Amniotic epithelial cell (primary cell): ENCODE results near the gene SFI1.
"Not testable (repeated sequence)": the region's sequence is repeated elsewhere in the genome, so short reads cannot be mapped to it uniquely, and the experiment has no call there.

Source experiments
- DNase-seq: peaks from one replicate; pipeline ENCODE4 v3.0.0-alpha.2; 2010; ENCODE audit warnings: low read depth

Gene SFI1

GRCh38 chr22:31550871-31551370 lies 54.6 kb downstream of the SFI1 start:
- DNase-seq: peak; percentile 85

DNA sequence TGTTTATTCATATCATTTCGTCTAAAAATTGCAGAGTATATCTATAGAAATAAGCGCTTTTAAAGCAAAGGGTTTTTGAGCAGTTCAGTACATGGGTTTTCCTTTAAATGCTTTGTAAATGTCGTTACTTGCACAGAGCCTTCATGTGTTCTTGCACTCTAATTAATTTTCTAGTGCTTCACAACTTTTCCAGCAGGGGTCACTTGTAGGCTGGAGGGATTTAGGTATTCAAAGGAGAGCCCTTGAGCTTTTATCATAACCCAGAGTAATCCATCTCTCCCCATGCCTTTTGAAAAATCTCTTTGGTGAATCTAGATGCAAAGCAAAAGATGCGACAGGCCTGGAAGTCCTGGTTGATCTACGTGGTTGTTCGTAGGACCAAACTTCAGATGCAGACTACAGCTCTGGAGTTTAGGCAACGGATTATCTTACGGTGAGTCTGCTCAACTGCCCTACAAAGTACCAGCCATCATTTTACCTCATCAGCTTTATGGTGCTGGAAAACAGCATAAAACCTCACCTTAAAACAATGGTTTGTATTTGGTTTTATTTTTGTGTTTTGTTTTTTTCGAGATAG lies 60.4 kb downstream of the SFI1 start:
- peak; percentile 53 for DNase-seq

DNA sequence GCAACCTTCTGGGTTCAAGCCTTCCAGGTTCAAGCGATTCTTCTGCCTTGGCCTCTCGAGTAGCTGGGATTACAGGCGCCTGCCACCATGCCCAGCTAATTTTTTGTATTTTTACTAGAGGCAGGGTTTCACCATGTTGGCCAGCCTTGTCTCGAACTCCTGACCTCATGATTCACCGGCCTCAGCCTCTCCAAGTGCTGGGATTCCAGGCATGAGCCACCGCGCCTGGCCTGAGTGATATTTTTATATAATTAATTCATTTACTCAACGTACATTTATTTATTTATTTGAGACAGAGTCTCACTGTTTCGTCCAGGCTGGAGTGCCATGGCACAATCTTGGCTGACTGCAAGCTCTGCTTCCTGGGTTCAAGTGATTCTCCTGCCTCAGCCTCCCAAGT lies 62.2 kb downstream of the SFI1 start:
- peak; percentile 48 for DNase-seq

- peak; percentile 85 for DNase-seq
These were observed 65.0 kb downstream of the SFI1 start for GRCh38 chr22:31561238-31561887.

GRCh38 chr22:31561970-31562369 lies 65.6 kb downstream of the SFI1 start:
- DNase-seq: no peak

GRCh38 chr22:31566484-31566883 lies 70.1 kb downstream of the SFI1 start:
- peak; percentile 71 for DNase-seq

- DNase-seq: no peak
These were observed 70.9 kb downstream of the SFI1 start for GRCh38 chr22:31567196-31567595.

DNA sequence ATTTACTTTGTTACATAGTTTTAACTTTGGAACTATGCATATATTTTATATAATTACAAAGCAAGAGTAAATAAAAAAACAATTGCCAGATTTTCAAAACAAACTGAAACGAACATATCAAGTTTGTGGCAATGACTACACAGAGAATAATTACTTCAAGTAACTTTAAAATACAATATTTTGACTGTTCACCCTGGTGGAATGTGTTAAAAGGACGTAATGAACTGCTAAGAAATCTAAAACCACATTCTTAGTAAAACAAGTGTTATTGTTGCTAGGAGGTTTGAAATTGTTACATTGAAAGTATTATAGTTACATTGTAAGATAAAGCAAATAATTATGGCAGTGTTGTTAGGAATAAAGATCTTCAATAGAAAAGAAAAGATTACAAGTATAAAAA lies 71.4 kb downstream of the SFI1 start:
- no peak for DNase-seq

DNA sequence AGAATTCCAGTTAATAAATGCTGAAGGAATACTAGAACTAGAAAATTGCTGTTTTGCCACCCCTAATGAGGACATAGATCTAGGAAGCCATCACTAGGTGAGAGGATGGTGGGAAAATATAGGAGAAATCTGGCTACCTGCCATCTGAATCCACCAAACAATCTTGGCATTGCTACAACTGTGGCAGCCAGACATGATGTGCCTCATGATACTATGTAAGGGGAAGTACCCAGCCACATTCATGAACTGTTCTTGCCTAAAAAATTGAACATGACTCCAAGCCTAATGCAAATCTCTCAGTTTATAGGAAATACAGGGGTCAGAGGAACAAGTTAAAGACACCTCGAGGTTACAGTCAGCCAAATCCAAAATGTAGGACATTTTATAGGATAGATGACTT lies 72.8 kb downstream of the SFI1 start:
- no peak for DNase-seq

DNA sequence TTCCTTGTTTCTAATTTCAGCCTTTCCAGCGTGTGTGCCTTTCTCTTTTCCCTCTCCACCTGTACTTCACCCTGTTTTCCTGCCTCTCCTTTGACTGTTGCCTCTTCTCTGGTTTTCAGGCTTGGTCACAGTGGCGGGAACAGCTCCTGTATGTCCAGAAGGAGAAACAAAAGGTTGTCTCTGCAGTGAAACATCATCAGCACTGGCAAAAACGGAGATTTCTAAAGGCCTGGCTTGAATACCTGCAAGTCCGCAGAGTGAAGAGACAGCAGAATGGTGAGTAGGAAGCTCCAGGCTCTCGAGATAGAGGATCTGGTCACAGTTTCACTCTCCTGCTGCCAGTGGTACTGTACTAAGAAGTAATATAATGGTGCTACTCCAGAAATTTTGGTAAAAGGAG lies 76.6 kb downstream of the SFI1 start:
- DNase-seq: no peak

GRCh38 chr22:31574055-31574670 lies 77.8 kb downstream of the SFI1 start:
- no peak for DNase-seq

DNA sequence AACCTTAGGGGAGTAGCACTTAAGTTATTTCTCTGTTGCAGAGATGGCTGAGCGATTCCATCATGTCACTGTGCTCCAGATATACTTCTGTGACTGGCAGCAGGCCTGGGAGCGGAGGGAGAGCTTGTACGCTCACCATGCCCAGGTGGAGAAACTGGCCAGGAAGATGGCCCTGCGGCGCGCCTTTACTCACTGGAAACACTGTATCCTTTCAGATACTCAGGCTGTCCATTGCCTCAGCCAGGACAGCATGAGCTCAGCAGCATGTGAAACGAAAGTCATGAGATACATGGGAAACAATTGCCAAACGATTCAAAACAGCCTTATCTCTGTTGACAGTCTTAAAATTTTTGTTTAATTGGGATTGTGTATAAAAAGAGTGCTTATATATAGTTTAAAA lies 78.9 kb downstream of the SFI1 start:
- no peak for DNase-seq

DNA sequence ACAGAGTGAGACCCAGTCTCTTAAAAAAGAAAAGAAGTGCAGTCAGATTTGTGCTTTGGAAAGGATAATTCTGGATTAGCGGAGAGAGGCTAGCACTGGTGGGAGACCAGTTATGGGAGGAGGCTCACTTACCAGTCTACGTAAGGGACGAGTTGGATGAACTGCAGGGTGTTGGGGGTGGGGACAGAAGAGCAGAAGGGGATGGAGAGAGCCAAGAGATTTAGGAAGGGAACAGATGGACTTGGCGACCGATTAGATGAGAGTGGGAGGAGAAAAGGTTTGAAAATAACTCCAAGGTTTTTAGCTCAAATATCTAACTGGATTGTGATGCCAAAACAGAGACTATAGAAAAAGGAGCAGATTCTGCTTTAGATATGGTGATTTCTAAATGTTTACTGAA lies 81.4 kb downstream of the SFI1 start:
- DNase-seq: no peak

- no peak for DNase-seq
These were observed 81.8 kb downstream of the SFI1 start for GRCh38 chr22:31578171-31578570.

DNA sequence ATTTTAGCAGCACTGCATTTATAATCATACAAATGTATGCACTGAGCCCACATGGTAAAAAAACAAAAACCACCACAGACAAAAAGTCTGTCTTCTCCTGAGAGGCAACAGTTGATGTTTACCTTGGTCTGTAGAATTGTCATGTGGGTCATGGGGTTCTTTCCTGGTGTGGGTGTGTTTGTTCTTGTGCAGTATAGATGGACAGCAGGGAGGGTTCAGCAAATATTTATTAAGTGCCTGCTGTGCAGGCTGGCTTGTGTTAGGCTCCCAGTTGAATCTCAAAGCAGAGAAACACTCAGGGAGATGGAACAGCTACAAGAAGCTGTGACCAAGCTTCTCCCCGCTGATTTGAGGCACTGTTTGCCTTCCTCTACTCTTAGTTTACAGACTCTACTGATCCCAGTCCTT lies 83.5 kb downstream of the SFI1 start:
- no peak for DNase-seq

DNA sequence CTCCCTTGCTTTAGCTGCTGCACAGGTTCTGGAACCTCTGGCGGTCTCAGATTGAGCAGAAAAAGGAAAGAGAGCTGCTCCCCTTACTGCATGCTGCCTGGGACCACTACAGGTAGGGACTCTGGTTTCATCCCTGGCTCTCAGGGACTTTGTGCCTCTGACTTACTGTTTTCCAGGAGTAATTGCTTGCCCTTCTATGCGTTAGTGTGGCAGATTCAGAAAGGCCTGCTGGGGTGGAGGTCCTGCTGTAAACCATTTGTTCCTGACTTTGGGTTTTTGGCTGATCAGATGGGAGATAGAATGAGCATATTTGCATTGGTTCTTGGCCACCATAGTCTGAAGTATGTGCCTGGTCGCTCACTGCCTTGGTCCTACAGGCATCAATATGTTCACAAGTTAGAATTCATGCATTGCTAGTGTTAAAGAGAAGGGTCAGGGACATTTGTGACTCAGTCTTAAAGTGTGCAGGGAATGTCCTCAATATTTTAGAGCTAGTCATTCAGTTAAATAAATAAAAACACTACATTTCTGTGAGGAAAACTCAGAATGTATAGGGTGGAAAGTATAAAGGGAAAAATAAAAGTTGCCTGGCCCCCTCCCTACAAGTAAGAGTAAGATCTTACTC lies 87.6 kb downstream of the SFI1 start:
- DNase-seq: no peak

GRCh38 chr22:31584804-31585160 lies 88.4 kb downstream of the SFI1 start:
- DNase-seq: no peak

- peak; percentile 93 for DNase-seq
These were observed 89.0 kb downstream of the SFI1 start for GRCh38 chr22:31585161-31585859.

DNA sequence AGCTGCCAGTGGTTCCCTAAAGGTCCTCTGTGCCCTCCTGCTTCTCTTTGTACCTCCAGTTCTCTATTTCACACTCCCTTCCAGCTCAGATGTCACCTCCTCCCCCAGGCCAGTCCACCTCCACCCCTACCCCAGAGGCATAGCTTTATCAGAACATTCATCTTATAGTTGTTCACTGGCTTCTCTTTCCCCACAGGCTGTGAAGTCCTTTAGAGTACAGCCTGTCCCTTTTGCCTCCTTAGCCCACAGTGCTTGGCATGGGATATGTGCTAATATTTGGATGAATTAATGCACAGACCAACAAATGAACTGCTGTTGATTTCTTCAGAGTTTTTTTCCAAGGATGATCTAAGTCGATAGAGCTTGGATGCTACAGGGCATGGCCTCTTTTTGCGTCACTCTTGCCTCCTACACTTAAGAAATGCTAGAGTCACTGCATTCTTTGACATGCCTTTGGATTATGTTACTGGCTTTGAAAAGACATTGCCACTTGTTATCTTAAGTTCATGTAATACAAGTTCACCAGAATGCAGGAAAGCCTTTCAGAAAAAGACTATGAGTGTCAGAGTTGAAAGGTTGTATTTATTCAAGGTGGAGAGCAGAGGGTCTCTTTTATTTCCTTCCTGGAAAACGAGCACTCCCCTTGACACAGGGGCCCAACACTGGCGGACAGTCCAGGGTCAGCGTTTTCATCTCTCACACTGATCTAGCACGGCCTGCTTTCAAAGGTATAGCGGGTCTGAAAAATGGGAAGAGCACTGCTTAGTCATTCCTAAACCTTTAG lies 90.0 kb downstream of the SFI1 start:
- DNase-seq: peak; percentile 99

- no peak for DNase-seq
These were observed 92.8 kb downstream of the SFI1 start for GRCh38 chr22:31588970-31589675.

- not testable (repeated sequence) for DNase-seq
These were observed 93.8 kb downstream of the SFI1 start for GRCh38 chr22:31590161-31590560.
